Measurements from ENCODE around the gene TPM1. TPM values are rescaled to one million over a fixed set of nuclear protein-coding genes. Genes with fewer than 3 reads are reported as not detected.
A peak's percentile ranks its signal among the peaks of the same experiment; 100 is the strongest.

The TPM1 gene
- total RNA-seq, 1 experiment from 2014 or later: 1,035 TPM

- DNase-seq (ENCODE audit: low read depth): no peak
Measured at GRCh38 chr15:63075015-63075983, 32.8 kb downstream of the TPM1 start.

- DNase-seq (ENCODE audit: low read depth): no peak
Measured at GRCh38 chr15:63075984-63076713, 33.6 kb downstream of the TPM1 start.

- no peak for DNase-seq (ENCODE audit: low read depth)
Measured at GRCh38 chr15:63076714-63077046, 34.1 kb downstream of the TPM1 start.

GRCh38 chr15:63077952-63078351 lies 35.4 kb downstream of the TPM1 start:
- no peak for DNase-seq (ENCODE audit: low read depth)

GRCh38 chr15:63079947-63080626 lies 37.5 kb downstream of the TPM1 start:
- DNase-seq (ENCODE audit: low read depth): peak; percentile 75

- no peak for DNase-seq (ENCODE audit: low read depth)
Measured at GRCh38 chr15:63080634-63081250, 38.2 kb downstream of the TPM1 start.

GRCh38 chr15:63082366-63082765 lies 39.8 kb downstream of the TPM1 start:
- no peak for DNase-seq (ENCODE audit: low read depth)

GRCh38 chr15:63083044-63083443 lies 40.5 kb downstream of the TPM1 start:
- DNase-seq (ENCODE audit: low read depth): no peak

GRCh38 chr15:63083541-63083940 lies 41.0 kb downstream of the TPM1 start:
- DNase-seq (ENCODE audit: low read depth): no peak

GRCh38 chr15:63084806-63085205 lies 42.3 kb downstream of the TPM1 start:
- no peak for DNase-seq (ENCODE audit: low read depth)

GRCh38 chr15:63085289-63085688 lies 42.7 kb downstream of the TPM1 start:
- no peak for DNase-seq (ENCODE audit: low read depth)

GRCh38 chr15:63086271-63086670 lies 43.7 kb downstream of the TPM1 start:
- no peak for DNase-seq (ENCODE audit: low read depth)

GRCh38 chr15:63086947-63087346 lies 44.4 kb downstream of the TPM1 start:
- no peak for DNase-seq (ENCODE audit: low read depth)

- DNase-seq (ENCODE audit: low read depth): no peak
Measured at GRCh38 chr15:63088533-63089245, 46.1 kb downstream of the TPM1 start.

- DNase-seq (ENCODE audit: low read depth): peak; percentile 91
Measured at GRCh38 chr15:63089260-63090043, 46.9 kb downstream of the TPM1 start.

GRCh38 chr15:63090472-63090871 lies 47.9 kb downstream of the TPM1 start:
- no peak for DNase-seq (ENCODE audit: low read depth)

GRCh38 chr15:63090887-63091286 lies 48.3 kb downstream of the TPM1 start:
- DNase-seq (ENCODE audit: low read depth): no peak

- DNase-seq (ENCODE audit: low read depth): no peak
Measured at GRCh38 chr15:63091679-63092446, 49.3 kb downstream of the TPM1 start.

GRCh38 chr15:63093486-63094205 lies 51.1 kb downstream of the TPM1 start:
- DNase-seq (ENCODE audit: low read depth): peak; percentile 72
